ENCODE measurements around the gene BRD1.
"Not testable (repeated sequence)": the region's sequence is repeated elsewhere in the genome, so short reads cannot be mapped to it uniquely, and the experiment has no call there.

The BRD1 gene

GRCh38 chr22:49825944-49826602 is 1.6 kb downstream of the BRD1 start:
- peak overlapping the region; percentile 91 for H3K4me3 Mint-ChIP-seq
- DNase-seq: peak; percentile 70
- H3K27me3 Mint-ChIP-seq: peaks cover 4% of the 10 kb centered on the region
- H3K27ac Mint-ChIP-seq: peak overlapping the region; percentile 95
- CTCF ChIA-PET: interaction anchor here (0.9 kb wide), 1 partner anchor 13 kb away, joined by 3 read pairs; no protein-coding TSS in a partner anchor
- H3K36me3 Mint-ChIP-seq: peaks cover 37% of the 10 kb centered on the region
- H3K4me1 Mint-ChIP-seq: peaks cover 57% of the 10 kb centered on the region
- peaks cover 3% of the 10 kb centered on the region for H3K9me3 Mint-ChIP-seq

DNA sequence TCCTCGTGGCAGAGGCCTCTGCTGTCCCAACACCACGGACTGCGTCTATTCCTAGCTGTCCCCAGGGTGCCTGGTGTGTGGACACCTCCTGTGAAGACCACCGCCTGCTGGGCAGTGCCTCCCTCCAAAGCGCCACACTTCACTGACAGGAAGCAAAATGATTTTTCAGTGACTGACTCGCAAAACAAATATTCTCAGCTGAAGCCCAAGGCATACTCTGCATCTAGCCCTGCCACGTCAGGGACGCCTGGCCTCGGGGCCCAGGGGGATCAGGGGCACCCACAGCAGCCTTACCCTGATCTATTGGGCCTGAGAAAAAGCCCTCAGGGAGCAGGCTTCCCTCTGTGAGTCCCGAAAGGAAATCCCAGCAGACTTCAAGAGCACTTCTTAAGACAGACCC is 2.2 kb downstream of the BRD1 start:
- Mint-ChIP-seq H3K36me3 (peaks cover 41% of the 10 kb centered on the region), H3K4me1 (peaks cover 60% of the 10 kb centered on the region), H3K4me3 (peak overlapping the region; percentile 91), H3K27me3 (no peaks in the 10 kb centered on the region), H3K27ac (peak overlapping the region; percentile 95), H3K9me3 (no peaks in the 10 kb centered on the region)
- DNase-seq: no peak
- CTCF ChIA-PET: no interaction called here

DNA sequence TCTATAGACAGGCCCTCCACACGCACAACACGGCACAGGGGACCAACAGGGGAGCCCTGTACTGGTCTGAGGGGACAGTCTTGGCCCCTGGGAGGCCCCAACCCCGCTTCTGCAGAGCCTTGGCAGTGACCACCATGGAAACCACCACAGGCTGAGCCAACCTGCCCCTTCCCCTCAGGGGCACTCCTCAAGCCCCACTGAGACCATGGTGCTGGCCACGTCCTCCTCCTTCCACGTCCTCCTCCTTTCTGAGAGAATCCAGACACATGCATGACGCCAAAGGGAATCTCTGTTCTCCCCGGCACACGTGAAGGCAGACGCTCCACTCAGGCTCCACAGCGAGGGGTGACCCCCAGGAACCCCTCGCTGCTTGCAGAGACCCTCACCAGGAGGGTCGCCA is 2.7 kb downstream of the BRD1 start:
- Mint-ChIP-seq H3K4me1 (peaks cover 56% of the 10 kb centered on the region), H3K27ac (peak overlapping the region; percentile 19), H3K36me3 (peaks cover 44% of the 10 kb centered on the region), H3K27me3 (no peaks in the 10 kb centered on the region), H3K4me3 (peak overlapping the region; percentile 91), H3K9me3 (no peaks in the 10 kb centered on the region)
- CTCF ChIA-PET: no interaction called here
- DNase-seq: no peak

DNA sequence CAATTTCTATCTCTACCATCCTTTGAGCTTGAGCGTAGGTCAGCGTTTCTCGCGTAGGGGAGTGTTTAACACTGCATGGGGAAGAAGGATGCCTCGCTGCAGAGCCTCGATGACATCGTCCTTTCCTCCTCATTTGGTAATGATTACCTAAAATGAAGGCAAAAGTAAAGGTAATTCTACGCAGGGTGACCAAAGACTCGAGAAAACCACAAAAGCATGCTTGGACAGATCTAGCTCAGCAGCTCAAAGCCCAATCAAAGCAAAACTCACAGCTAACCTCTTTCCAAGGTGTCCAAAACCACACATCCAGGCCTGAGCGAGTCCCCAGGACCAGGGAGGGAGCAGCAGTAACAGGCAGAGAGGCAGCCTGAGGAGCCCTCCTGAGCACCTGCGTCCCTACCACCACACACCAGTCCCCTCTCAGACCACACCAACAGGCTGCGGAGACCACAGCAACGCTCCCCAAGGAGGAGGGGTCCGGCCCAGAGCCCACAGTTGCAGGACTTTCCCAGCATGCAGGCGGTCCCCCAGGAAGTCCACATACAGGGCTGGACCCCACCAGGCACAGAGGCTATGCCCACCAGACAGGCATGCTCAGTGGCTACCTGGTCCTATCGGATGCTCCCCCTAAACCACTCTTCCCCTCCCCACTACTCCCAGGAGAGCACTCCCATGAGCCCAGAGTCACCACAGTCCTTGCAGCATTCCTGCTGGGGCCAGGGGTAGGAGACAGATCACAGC is 3.3 kb downstream of the BRD1 start:
- CTCF ChIA-PET: no interaction called here
- Mint-ChIP-seq H3K9me3 (no peaks in the 10 kb centered on the region), H3K27ac (peak overlapping the region; percentile 67), H3K4me3 (peak overlapping the region; percentile 40), H3K4me1 (peaks cover 51% of the 10 kb centered on the region), H3K36me3 (peaks cover 45% of the 10 kb centered on the region), H3K27me3 (no peaks in the 10 kb centered on the region)
- no peak for DNase-seq

- H3K4me1 Mint-ChIP-seq: peaks cover 43% of the 10 kb centered on the region
These were observed 4.2 kb downstream of the BRD1 start for GRCh38 chr22:49823289-49824045.

DNA sequence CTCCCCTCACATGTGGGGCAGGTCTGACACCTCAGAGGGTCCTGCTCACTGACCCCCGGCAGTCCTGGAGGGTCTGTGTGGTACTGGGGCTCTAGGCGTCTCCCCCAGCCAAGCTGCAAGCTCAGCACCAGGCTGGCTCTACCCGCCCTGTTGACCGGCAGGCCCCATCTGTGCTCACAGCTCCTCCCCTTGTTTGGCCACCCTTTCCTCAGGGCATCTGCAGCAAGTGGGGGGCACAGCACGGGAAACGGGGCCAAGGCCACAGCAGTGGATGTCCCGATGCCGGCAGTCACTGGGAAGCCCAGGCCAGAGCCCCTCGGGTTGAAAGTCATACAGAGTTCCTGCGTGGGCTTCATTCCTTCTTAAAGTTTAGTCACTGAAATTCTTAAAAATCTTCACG is 5.9 kb downstream of the BRD1 start:
- CTCF ChIA-PET: interaction anchor here (1.0 kb wide), 1 partner anchor 9 kb away, joined by 4 read pairs; no protein-coding TSS in a partner anchor
- H3K4me3 Mint-ChIP-seq, H3K27ac Mint-ChIP-seq, H3K9me3 Mint-ChIP-seq, H3K27me3 Mint-ChIP-seq, DNase-seq: not testable (repeated sequence)
- Mint-ChIP-seq H3K4me1 (peaks cover 57% of the 10 kb centered on the region), H3K36me3 (peaks cover 70% of the 10 kb centered on the region)

More at GRCh38 chr22:49823289-49824045, 4.2 kb downstream of the BRD1 start:
- Mint-ChIP-seq H3K4me3 (no peak overlapping the region), H3K27me3 (no peaks in the 10 kb centered on the region), H3K9me3 (no peaks in the 10 kb centered on the region), H3K36me3 (peaks cover 54% of the 10 kb centered on the region), H3K27ac (peak overlapping the region; percentile 37)
- DNase-seq: no peak
- CTCF ChIA-PET: no interaction called here

DNA sequence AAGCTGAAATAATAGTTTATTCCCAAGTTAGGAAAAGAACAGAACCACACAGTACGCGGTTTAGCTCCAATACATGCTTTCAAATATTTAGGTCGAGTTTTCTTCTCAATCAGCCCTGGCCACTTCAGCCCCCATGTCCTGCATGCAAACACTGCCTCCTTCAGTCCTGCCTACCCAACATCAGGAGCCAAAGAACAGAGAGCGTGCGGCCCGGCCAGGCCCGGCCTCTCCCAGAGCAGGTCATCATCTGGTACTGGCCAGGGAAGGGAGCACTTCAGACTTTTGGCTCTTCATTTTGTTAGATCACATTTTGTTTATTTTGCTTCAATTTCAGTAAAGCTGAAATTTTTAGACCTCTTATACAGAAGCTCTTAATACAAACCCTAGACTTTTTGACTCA is 6.7 kb downstream of the BRD1 start:
- Mint-ChIP-seq H3K27me3 (no peaks in the 10 kb centered on the region), H3K36me3 (peaks cover 69% of the 10 kb centered on the region), H3K4me1 (peaks cover 57% of the 10 kb centered on the region), H3K4me3 (no peak overlapping the region), H3K27ac (no peak overlapping the region), H3K9me3 (no peaks in the 10 kb centered on the region)
- DNase-seq: no peak
- CTCF ChIA-PET: interaction anchor here (1.0 kb wide), 1 partner anchor 9 kb away, joined by 4 read pairs; no protein-coding TSS in a partner anchor

DNA sequence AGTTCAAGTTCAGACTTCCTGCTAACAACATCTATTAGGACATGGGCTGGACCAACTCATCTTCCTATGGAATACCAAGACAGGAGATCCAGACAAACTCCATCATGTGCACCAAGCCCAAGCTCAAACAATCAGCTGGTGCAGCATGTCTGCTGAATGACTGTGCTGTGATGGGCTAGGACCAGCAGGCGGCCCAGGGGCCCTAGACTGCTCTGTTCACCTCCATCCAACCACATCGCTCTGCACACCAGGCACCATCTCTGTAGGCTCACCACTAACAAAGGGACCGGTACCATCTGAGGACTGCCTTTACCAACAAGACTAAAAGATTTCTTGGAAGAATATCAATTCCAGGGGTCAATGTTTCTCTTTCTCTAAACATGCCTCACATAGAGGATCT is 10.3 kb downstream of the BRD1 start:
- Mint-ChIP-seq H3K4me1 (peaks cover 43% of the 10 kb centered on the region), H3K27ac (peak overlapping the region; percentile 13), H3K4me3 (no peak overlapping the region), H3K36me3 (peaks cover 62% of the 10 kb centered on the region), H3K9me3 (no peaks in the 10 kb centered on the region), H3K27me3 (no peaks in the 10 kb centered on the region)
- no peak for DNase-seq
- CTCF ChIA-PET: no interaction called here

DNA sequence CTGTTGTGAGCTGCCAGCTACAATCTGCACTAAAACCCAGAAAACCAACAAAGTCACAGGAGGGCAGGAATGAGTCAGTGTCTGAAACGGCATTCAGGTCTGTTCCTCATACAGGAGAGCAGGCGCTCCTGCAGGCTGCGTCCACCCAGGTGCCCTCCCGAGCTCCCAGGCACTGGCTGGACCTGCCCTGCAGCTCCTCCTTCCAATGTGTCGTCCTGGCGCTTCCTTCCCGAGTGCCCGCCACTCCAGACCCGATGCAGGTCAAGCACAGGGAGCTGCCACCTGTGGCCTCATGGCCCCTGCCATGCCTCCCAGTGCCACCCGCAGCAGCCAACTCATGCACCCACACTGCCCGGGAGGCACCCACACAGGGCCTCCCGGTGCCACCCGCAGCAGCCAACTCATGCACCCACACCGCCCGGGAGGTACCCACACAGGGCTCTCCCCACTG is 12.0 kb downstream of the BRD1 start:
- Mint-ChIP-seq H3K9me3 (no peaks in the 10 kb centered on the region), H3K27ac (no peak overlapping the region), H3K4me1 (peaks cover 50% of the 10 kb centered on the region), H3K4me3 (no peak overlapping the region), H3K36me3 (peaks cover 61% of the 10 kb centered on the region), H3K27me3 (no peaks in the 10 kb centered on the region)
- CTCF ChIA-PET: no interaction called here
- DNase-seq: no peak

GRCh38 chr22:49814856-49815255 is 12.8 kb downstream of the BRD1 start:
- CTCF ChIA-PET: no interaction called here
- Mint-ChIP-seq H3K36me3 (peaks cover 60% of the 10 kb centered on the region), H3K4me1 (peaks cover 55% of the 10 kb centered on the region)

DNA sequence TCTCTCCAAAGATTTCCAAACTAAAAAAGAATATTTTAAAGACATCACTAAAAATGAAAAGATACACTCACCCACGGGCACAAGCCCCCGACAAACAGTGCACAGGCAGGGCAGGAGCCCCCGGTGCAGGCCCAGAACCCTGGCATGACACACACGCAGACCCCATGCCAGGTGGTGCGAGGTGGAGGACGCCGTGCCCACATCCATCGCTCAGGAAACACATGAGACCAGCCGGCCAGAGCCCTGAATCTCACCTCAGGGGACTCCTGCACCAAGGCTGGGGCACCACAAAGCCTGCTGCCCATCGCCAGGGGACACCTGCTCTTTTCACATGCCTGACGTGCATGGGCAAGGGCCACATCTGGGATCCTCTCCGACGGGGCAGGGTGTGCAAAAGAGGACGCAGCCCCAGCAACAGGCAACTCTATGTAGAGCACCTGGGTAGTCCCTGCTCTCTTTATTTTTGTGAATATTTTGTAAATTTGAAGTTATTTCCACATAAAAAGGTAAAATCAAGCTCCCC is 13.4 kb downstream of the BRD1 start:
- no peak for DNase-seq
- no peaks in the 10 kb centered on the region for H3K9me3 Mint-ChIP-seq
- H3K4me3 Mint-ChIP-seq: no peak overlapping the region
- peaks cover 60% of the 10 kb centered on the region for H3K4me1 Mint-ChIP-seq
- CTCF ChIA-PET: no interaction called here
- H3K27ac Mint-ChIP-seq: no peak overlapping the region
- no peaks in the 10 kb centered on the region for H3K27me3 Mint-ChIP-seq
- peaks cover 62% of the 10 kb centered on the region for H3K36me3 Mint-ChIP-seq

More at GRCh38 chr22:49814856-49815255, 12.8 kb downstream of the BRD1 start:
- H3K9me3 Mint-ChIP-seq: no peaks in the 10 kb centered on the region
- H3K4me3 Mint-ChIP-seq: no peak overlapping the region
- DNase-seq: no peak
- no peak overlapping the region for H3K27ac Mint-ChIP-seq
- H3K27me3 Mint-ChIP-seq: no peaks in the 10 kb centered on the region

DNA sequence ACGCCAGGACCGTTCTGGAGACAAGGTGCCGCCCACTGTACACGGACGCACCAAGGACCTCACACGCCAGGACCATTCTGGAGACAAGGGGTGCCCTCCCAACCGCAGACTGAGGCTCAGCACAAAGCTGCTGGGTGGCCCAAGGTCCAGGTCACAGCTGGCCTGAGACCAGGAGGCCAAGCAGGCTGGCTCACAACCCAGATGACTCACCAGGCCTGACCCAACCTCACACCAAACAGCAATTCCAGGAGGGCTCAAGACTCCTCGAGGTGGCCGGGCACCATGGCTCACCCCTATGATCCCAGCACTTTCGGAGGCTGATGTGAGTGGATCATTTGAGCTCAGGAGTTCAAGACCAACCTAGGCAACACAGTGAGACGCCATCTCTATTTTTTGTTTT is 14.8 kb downstream of the BRD1 start:
- DNase-seq: no peak
- H3K4me3 Mint-ChIP-seq: no peak overlapping the region
- CTCF ChIA-PET: interaction anchor here (0.7 to 1.7 kb wide), 3 partner anchors 8 to 45 kb away, joined by 3 to 4 read pairs (median 3); no protein-coding TSS in a partner anchor
- no peaks in the 10 kb centered on the region for H3K27me3 Mint-ChIP-seq
- peaks cover 59% of the 10 kb centered on the region for H3K36me3 Mint-ChIP-seq
- H3K4me1 Mint-ChIP-seq: peaks cover 69% of the 10 kb centered on the region
- no peaks in the 10 kb centered on the region for H3K9me3 Mint-ChIP-seq
- H3K27ac Mint-ChIP-seq: no peak overlapping the region

DNA sequence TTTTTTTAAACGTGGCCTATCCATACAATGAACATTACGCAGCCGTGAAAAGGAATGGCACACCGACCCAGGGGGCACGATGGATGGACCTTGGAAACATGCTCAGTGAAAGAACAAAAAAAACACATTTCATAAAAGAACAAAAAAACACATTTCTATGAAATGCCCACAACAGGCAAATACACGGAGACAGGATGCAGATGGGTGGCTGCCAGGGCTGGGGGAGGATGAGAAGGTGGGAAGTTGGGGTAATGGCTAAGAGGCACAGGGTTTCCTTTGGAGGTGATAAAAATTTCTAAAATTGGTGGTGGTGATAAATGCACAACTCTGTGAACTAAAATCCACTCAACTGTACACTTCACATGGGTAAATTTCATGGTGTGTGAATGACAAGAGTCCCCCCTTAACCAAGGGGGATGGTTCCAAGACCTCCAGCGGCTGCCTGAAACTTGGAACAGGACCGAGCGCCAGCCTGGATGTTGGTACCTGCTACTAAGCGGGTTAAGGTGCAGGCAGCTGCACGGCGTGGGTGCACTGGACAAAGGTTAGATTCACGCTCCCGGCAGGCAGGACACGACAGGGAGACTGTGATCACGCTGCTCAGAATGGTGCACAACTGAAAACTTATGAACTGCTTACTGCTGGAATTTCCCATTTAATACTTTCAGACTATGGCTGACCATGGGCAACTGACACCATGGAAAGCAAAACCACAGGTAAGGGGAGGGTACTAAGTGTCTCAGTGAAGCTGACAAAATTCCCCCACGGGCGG is 16.5 kb downstream of the BRD1 start:
- peaks cover 56% of the 10 kb centered on the region for H3K36me3 Mint-ChIP-seq
- no peaks in the 10 kb centered on the region for H3K27me3 Mint-ChIP-seq
- CTCF ChIA-PET: interaction anchor here (1.7 kb wide), 1 partner anchor 10 kb away, joined by 4 read pairs; no protein-coding TSS in a partner anchor

More for the DNA sequence above, 16.5 kb downstream of the BRD1 start:
- Mint-ChIP-seq H3K9me3 (no peaks in the 10 kb centered on the region), H3K4me3 (no peak overlapping the region), H3K27ac (peak overlapping the region; percentile 42), H3K4me1 (peaks cover 74% of the 10 kb centered on the region)
- no peak for DNase-seq
